ENCODE results near the gene MAPK8IP3.
"Not testable (repeated sequence)": the region's sequence is repeated elsewhere in the genome, so short reads cannot be mapped to it uniquely, and the experiment has no call there.

Gene MAPK8IP3

DNA sequence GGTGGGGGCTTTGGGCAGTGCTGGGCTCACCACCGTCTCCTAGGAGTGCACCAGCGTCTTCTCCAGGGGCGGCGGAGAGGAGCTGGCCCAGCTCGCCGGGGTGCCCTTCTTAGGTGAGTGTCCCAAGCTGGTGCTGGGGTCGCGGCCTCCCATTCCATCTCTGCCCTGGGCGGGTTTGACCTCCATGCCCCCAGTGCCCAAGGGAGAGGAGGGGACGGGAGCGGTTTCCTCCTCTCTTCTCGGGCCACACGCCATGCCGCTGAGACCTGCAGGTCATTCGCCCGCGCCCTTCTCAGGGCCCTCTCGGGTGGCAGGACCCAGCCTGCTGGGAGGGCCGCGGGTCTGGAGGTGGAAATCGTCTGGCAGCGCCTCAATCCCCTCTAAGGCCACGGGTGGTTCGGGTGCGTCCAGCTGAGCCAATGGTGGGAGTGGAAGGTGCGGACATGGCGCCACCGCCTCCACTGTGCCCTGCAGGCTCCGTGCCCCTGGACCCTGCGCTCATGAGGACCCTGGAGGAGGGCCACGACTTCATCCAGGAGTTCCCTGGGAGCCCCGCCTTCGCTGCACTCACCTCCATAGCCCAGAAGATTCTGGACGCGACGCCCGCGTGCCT, 82.2 kb downstream of the MAPK8IP3 start:
- no peak for DNase-seq

DNA sequence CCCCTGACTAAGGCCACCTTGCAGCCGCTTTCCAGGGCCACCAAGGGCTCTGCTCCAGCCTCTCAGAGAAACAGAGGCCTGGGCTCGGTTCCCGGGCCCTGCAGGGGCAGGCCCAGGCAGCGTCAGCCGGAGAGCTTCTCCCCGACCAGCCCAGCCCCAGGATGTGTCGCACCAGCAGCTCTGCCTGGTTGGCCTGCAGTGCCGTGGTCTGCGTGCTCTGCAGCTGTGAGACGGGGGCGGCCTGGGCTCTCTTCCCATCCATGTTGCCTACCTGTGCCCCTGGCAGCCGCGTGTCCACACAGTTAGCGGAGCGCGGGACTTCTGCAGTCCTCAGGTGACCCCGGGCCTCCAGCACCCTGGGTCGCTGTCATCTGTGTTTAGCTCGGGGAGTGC, 82.7 kb downstream of the MAPK8IP3 start:
- no peak for DNase-seq

DNA sequence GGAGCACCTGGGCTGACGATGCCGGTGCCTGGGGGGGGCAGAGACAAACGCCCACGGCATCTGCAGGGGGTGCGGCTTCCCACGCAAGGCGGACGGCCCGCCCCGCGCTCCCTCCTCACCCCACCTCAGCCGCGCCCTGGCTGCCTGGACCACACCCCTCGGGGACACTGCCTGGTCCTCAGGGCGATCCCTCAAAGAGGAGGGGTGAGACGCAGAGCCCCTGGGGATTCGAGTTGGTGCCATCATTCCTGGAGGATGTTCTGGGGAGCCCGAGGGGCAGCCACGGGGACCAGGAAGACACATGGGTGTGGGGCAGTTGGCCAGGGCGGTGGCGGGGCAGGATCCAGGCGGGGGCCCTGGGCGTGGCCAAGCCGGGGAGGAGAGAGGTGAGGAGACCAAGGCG, 83.6 kb downstream of the MAPK8IP3 start:
- no peak for DNase-seq

DNA sequence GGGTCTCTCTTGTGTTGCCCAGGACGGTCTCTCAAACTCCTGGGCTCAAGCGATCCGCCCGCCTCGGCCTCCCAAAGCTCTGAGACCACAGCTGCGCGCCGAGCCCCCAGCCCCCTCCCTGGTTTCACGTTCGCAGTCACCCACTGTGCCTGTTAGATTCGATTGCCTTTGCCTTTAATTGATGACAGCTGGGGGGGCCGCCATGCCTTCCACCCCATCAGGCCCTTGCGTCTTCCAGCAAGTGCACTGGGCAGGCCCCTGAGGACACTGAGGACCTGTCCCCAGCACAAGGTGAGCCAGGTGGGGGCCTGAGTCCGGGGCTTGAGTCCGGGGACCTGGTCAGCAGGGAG, 84.2 kb downstream of the MAPK8IP3 start:
- no peak for DNase-seq

DNA sequence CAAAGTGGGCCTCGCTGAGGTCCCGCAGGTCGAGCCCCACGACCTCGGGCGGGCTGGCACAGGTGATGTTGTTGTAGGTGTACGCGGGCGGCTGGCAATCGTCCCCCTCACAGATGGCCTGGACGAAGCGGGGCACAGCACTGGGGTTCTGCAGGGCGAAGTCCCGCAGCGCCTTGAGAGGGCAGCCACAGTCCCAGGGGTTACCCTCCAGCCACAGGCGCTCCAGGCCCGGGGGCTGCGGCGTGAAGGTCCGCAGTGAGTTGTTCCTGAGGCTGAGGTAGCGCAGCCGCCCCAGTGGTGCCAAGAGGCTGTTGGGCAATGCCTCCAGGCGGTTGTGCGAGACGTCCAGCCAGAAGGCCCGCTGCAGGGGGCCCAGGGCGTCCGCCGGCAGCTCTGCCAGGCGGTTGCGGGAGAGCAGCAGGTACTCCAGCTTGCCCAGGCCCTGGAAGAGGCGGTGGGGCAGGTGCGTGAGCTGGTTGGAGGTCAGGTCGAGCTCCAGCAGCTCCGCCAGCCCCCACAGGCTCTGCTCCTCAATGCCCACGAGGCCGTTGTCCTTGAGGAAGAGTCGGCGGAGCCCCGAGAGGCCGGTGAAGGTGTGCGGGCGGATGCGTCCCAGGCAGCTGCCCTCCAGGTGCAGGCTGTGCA, 84.7 kb downstream of the MAPK8IP3 start:
- no peak for DNase-seq

DNA sequence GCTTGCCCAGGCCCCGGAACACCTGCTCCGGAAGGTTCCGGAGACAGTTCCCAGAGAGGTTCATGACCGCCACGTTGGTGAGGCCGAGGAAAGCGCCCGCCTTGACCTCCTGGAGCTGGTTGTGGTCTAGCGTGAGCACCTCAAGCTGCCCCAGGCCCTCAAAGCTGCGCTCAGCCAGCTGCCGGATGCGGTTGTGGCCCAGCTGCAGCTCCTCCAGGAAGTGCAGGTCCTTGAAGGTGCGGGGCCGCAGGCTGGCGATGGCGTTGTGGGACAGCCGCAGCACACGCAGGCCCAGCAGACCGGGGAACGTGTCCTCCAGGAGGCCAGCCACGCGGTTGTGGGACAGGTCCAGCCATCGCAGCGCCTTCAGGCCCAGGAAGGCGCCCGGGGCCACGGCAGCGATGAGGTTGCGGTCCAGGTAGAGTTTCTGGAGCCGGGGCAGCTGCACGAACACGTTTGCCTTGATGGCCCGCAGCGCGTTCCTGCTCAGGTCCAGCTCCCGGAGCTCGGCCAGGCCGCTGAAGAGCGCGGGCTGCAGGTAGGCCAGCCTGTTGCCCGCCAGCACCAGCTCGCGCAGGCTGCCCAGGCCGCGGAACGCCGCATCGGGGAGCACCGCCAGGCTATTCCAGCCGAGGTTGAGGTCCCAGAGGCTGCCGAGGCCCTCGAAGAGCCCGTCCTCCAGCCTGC, 85.4 kb downstream of the MAPK8IP3 start:
- no peak for DNase-seq

DNA sequence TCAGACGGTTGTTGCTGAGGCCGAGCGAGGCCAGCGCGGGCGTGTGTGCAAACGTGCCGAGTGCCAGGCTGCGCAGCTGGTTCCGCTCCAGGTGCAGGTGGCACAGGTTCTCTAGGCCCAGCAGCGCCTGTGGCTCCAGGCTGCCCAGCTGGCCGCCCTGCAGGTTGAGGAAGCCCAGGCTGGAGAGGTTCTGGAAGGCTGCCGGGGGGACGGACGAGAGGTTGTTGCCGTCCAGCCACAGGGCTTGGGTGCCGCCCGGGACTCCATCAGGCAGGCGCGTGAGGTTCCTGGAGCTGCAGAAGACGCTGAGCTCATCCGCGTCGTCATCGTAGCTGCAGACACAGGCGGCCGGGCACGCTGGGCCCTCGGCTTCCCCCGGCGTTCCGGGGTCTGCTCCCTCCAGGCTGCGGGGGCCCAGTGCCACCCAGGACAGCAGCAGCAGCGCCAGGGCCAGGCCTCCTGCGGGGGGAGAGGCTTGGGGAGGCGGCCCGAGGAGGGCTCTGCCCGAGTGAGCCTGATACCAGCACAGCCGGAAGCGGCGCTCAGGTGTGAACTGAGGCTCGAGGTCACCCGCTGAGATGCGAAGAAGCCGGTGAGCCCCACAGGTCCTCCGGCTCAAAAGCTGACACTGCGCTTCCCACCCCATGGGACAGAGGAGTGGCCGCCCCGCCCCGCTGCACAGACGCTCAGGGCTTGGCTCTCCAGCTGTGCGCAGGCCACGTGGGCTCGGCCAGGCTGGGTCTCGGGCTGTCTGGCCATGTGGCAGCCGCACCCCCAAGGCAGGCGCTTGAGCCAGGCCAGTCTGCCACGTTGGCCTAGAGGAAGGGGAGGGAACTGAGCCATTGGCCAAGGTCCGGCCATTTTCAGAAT, 86.2 kb downstream of the MAPK8IP3 start:
- DNase-seq = no peak

DNA sequence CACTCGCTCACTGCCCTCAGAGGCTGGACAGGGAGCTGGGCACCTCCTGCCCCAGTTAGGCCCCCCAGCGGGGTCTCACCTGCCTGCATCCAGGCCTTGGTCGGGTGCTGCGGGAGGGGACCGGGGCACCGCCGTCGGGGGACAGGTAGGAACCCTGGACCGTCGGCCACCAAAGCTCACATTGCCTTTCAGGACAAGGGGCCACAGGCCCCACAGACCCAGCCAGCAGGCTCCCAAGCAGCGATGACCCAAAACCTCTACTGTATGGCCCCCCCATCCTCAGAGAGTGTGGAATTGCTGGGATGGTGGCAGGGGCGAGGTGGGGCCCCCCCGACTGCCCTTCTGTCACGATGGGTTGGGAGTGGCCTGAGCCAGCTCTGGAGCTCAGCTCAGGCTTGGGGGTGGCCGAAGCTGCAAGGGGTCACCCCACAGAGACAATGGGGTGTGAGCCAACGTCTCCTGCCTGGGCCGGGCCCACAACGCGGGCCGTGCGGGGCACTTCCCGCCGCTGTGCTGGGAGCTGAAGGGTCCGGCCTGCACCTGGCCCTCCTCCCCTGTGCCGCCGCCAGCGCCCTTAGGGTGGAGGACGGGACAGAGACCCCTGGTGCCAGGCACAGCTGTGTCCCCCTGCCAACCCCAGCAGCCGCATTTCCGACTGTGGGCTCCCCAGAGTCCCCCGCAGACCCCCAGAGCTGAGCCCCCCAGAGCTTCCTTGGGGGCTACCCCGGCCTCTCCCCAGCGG, 87.0 kb downstream of the MAPK8IP3 start:
- no peak for DNase-seq

DNA sequence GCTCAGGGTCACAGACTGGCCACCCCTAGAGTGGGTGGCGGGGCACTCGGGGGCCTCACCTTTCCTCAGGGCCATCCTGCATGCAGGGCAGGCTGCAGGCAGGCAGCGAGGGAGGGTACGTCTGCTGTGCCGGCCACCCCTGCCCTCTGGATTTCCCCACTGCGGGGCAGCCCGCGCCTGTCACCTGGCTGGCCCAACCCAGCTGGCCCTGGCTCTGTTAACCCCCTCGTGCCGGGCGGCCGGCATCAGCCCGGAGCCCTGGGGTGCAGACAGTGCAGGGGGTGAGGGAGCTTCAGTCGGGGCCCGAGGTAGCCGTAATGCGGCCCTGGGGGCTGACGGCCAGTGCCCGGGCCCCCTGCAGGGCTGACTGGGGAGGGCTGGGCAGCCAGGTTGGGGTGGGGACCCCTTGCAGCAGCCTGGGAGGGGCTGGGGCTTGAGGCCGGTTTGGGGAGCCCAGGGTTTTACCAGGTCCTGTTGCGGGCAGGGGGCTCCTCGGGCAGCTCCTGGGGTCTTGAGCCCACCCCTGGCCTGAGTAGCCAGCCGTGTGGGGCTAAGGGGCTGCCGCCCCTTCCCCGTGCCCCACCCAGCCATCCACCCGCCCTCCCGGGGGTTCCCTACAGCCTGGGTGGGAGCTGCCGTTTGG, 87.7 kb downstream of the MAPK8IP3 start, which contains the start of gene IGFALS:
Gene IGFALS (minus strand): TSS at position 128 of the 643 bp plus-strand sequence. CDS start 53 bp downstream, at position 75.
- no peak for DNase-seq

DNA sequence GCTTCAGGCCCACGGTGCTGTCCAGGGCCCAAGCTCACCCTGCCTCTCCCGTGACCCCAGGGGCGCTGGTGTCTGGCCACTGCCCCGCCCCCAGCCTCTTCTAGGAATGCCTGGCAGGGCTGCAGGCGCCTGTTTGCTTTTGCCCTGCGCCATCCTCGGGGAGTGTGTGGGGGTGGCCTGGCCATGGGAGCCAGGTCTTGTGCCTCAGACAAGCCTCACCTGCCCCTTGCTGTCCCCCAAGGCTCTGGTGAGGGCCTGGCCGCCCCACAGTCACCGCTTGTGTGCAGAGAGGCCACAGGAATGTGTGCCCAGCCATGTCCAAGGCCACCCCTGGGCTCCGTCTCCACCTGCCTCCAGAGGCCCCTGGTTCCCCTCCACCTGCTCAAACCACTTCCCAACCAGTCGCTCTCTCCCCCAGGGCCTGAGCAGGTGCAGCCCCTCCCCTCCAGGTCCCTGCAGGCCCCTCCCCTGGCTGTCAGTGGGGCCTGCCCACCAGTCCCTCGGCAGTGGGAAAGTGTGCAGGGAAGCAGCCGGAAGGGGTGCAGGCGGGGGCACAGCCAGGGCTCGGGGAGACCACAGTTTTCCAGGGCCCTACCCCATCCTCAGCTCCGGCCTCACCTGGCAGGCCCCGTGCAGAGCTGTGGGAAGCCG, 88.4 kb downstream of the MAPK8IP3 start:
- DNase-seq = no peak

DNA sequence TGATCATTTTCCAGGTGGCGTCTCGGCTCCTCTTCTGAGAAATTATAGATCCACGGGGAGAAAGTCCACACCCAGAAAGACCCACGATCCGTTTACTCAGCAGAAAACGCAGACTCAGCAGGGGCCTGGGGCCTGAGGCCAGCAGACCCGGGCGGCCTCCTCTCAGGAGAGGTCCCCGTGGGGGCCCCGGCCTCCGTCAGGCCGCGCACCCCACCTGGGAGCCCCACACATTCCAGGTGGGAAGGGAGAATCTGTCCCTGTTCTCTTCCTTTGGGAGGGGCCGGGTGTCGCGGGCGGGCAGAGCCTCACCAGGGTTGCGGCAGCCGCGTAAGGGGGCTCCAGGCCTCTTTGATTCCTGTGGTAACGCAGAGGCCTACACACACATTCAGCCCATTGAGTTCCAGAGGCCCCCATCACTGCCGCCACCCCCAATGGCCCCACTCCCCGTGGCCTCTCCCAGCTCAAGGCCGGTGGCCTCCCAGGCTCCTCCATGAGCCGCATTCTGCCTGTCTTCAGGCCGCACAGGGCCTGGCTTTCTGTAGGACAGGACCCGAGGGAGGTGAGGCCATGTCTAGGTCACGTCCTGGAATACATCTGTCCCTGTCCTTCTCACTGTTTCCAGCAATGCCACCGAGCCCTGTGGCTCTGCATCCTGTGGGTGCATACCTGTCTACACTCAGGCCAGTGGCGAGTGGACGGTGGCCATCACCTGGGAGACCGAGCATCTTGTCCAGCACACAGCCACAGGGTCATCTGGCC, 89.1 kb downstream of the MAPK8IP3 start:
- DNase-seq = no peak

DNA sequence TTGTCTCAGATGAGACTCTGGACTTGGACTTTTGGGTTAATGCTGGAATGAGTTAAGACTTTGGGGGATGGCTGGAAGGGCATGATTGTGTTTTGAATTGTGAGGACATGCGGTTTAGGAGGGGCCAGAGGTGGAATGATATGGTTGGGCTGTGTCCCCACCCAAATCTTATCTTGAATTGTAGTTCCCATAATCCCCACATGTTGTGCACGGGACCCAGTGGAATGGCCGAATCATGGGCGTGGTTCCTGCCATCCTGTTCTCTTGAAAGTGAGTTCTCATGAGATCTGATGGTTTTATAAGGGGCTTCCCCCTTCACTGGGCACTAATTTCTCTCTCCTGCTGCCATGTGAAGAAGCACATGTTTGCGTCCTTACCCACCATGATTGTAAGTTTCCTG, 93.3 kb downstream of the MAPK8IP3 start:
- DNase-seq = not testable (repeated sequence)

DNA sequence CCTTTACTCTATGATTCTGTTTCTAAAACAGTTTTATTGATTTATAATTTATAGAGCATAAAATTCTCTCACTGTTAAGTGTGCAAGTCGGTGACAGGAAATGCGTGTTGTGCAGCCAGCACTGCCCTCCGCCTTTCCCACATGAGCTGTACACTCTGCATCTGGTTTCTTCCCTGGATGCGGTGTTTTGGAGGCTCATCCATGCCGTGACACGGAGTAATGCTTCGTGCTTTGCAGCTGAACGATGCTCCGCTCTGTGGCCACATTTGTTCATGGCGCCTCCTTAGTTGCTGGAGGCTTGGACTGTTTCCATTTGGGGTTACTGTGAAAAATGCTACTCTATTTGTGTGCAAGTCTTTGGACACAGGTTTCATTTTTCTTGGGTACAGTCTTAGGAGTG, 94.7 kb downstream of the MAPK8IP3 start:
- DNase-seq = no peak

DNA sequence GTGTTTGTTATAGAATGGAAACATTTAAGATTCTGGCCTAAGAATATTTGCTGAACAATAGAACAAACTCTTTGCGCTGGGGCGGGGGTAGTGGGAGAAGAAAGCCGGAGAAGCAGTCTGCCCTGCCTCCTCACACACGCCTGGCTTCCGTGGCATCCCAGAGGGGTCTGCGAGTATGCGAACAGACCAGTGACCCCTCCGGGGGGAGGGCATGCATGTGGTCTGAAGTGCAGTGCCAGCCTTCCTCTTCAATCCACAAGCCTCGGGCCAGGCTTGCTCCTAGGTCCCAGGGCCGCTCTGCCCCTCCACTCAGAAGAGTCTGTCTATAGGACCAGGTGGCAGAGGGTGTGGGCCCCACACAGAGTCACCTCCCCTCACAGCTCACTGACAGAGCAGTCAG, 101.6 kb downstream of the MAPK8IP3 start:
- no peak for DNase-seq

DNA sequence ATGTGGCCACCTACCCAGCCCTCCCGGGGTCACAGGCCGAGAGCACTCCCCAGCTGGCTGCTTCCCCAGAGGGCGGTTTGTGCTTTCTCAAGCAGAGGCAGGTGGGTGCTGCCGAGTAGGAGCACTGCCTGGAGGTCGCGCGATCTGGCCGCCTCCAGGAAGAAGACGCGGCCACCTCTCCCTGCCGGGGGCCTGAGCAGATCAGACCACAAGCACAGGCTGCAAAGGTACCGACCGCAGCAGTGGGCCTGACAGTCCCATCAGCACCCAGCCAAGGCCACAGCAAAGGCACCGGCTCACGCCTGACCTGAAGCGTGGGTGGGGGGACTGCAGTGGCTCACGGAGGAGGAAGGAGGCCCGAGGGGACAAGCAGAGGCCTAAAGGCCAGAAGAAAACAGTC, 102.7 kb downstream of the MAPK8IP3 start:
- DNase-seq = no peak

DNA sequence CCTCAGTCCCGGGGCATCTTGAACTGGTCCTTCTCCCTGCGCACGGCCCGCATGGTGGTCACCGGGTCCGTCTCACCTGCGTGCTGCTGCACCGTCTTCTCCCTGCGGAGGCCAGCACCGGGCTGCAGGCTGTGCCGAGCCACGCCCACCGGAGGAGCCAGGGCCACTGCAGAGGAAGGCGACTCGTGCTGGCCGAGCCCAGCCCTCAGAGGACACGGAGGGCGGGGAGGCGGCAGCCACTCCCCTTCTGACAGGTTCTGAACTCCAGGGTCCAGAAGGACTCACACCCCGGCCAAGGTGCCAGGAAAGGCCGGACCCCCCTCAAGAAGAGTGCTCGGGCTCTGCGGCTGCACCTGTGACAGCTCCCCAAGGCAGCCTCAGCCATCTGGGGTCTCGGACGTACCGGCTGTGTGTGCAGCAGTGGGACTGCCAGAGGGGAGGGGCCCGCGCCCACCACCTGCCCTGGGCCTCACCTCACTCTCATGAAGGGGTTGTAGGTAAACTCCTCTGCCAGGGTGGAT, 103.3 kb downstream of the MAPK8IP3 start:
- no peak for DNase-seq

DNA sequence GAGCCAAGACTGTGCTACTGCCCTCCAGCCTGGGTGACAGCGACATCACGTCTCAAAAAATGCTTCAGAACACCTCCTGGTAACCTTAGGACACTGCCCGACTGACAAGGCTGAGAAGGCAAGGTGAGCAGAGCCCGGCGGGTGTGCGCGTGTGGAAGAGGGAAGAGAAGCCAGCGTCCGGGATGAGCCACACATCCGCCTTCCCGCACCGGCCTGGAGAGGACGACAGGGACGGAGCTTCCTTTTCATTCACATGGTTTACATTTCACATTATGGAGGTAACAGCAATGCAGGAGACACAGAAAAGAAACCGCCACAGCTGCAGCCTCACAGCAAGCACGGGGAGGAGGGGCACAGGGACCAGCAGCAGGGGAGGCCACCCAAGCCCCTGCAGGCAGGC, 104.1 kb downstream of the MAPK8IP3 start:
- no peak for DNase-seq

DNA sequence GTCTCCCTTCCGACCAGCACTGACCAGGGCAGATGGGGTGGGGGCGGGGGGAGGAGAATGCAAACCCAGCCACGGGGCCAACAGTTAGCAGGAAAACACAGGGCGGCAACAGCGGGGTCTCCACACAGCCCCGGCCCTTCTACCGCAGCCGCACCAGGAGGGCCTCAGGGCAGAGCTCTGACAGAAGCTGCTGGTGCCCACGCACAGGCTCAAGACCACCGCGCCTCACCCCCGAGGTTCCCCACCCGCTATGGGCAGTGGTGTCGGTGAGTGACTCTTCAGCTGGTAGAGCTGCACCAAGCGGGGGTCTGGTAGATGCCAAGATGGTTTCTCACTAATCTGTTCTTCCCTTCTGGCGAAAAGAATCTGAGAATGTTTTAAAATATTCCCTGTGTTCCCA, 104.5 kb downstream of the MAPK8IP3 start:
- DNase-seq = no peak

DNA sequence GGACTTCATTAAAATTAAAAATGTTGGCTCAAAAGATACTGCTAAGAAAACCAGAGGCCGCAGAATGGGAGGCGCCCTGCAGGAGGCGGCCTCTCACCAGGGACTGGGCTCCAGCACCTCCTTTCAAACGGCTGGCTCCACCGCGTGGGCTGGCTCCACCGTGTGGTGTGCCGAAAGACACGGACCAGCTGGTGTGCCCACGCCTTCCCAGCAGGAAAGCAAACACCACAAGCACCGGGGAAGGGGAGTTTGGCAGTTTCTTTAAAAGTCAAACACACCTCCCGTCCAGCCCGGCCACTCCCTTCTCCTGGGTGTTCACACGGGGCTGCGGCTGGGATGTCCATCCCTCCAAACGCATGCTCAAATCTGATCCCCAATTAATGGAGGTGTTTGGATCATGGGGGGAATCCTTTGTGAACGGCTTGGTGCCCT, 106.8 kb downstream of the MAPK8IP3 start:
- peak; percentile 34 to 47 for DNase-seq

DNA sequence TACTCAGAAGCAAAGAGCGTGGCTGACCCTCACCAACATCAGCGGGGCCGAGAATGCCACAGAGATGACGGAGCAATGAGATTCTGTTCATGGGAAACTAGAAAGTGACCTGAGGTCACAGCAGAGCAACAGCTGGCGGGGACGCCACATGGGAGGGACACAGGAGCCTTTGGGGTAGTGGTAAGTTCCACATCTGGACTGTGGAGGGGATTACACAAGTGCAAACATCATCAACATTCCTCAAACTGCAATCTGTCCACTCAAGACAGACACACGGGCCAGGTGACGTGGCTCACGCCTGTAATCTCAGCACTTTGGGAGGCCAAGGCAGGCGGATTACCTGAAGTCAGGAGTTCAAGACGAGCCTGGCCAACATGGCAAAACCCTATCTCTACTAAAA, 109.5 kb downstream of the MAPK8IP3 start:
- DNase-seq = no peak
